Thoracic aorta (tissue), 2 donors: Measurements from ENCODE around the gene ZNF76. TPM values are rescaled to one million over a fixed set of nuclear protein-coding genes. Genes with fewer than 3 reads are reported as not detected.

Experiments used
- ATAC-seq: fragments of 150-250 bp; one replicate; pipeline ENCODE4 v1.8.0; 2017; ENCODE audit warnings: low read depth; ENCODE audit not compliant: insufficient number of reproducible peaks, low FRiP score
- DNase-seq: peaks from one replicate; pipeline ENCODE4 v3.0.0-alpha.2; 2020; ENCODE audit warnings: low spot score
- H3K27ac ChIP-seq, 2 donors: fragments of 200-600 bp; sonication (generic); 1 replicate in 1 of 2; 2 replicates in 1 of 2; pipeline ENCODE4 v1.5.1; 2016; ENCODE audit warnings: mild to moderate bottlenecking in 2 of 2, moderate library complexity in 2 of 2
- H3K27me3 ChIP-seq: fragments of 200-600 bp; sonication (generic); replicated peaks from 2 replicates; pipeline ENCODE4 v1.6.0; 2016; ENCODE audit warnings: mild to moderate bottlenecking; ENCODE audit not compliant: insufficient read depth
- H3K36me3 ChIP-seq: fragments of 200-600 bp; sonication (generic); one replicate; pipeline ENCODE4 v1.5.1; 2016
- H3K4me1 ChIP-seq, 2 donors: fragments of 200-600 bp; sonication (generic); 1 replicate in 1 of 2; 2 replicates in 1 of 2; pipeline versions ENCODE4 v1.5.1 to v1.6.0; 2016; ENCODE audit warnings: low read depth in 2 of 2, mild to moderate bottlenecking in 1 of 2; ENCODE audit not compliant: control insufficient read depth in 1 of 2
- H3K4me3 ChIP-seq: fragments of 200-600 bp; sonication (generic); 2 replicates; pipeline ENCODE4 v1.5.1; 2016; ENCODE audit warnings: mild to moderate bottlenecking
- H3K9me3 ChIP-seq: fragments of 200-600 bp; sonication (generic); 2 replicates; pipeline ENCODE4 v1.5.1; 2016
- CTCF ChIP-seq: fragments of 200-600 bp; sonication (generic); IDR thresholded peaks from one replicate; pipeline ENCODE4 v1.5.1; 2019; ENCODE audit warnings: antibody characterized with exemption
- total RNA-seq, 2 donors: library from RNA; depleted of rRNA; stranded (reverse); fragments of >200 nt; gene quantifications; one replicate each; pipeline versions ENCODE4 v1.1.0 to v1.2.3, GENCODE V29; 2016

The ZNF76 gene
- total RNA-seq, 2 donors from 2014 or later = 46.8 to 47.0 TPM

GRCh38 chr6:35242486-35242885, 17.0 kb upstream of the ZNF76 start:
- no peak for ATAC-seq
- no peak for DNase-seq
- no peak for TF ChIP-seq CTCF
- Histone ChIP-seq H3K9me3 (no peaks in the 10 kb centered on the region), H3K4me3 (no peak overlapping the region), H3K27me3 (no peaks in the 10 kb centered on the region), H3K4me1 (peaks cover 17 to 37% of the 10 kb centered on the region in 2 donors), H3K36me3 (peaks cover 52% of the 10 kb centered on the region), H3K27ac (peak overlapping the region in 1 of 2 donors; percentile 69)

GRCh38 chr6:35242906-35243305, 16.6 kb upstream of the ZNF76 start:
- no peak for DNase-seq
- H3K9me3 ChIP-seq = no peaks in the 10 kb centered on the region
- H3K27ac ChIP-seq = peak overlapping the region in 1 of 2 donors; percentile 69
- ATAC-seq = no peak
- peaks cover 55% of the 10 kb centered on the region for H3K36me3 ChIP-seq
- peaks cover 17 to 36% of the 10 kb centered on the region in 2 donors for H3K4me1 ChIP-seq
- TF ChIP-seq CTCF = no peak
- H3K4me3 ChIP-seq = no peak overlapping the region
- H3K27me3 ChIP-seq = no peaks in the 10 kb centered on the region

- H3K4me3 ChIP-seq = no peak overlapping the region
- peaks cover 12 to 36% of the 10 kb centered on the region in 2 donors for H3K4me1 ChIP-seq
- H3K9me3 ChIP-seq = no peaks in the 10 kb centered on the region
- ATAC-seq (no peak), DNase-seq (no peak)
- H3K27ac ChIP-seq = peak overlapping the region in 1 of 2 donors; percentile 34
- TF ChIP-seq CTCF = no peak
- no peaks in the 10 kb centered on the region for H3K27me3 ChIP-seq
- H3K36me3 ChIP-seq = peaks cover 55% of the 10 kb centered on the region
Measured at GRCh38 chr6:35243386-35243958, 16.1 kb upstream of the ZNF76 start.

GRCh38 chr6:35244551-35244950, 15.0 kb upstream of the ZNF76 start:
- Histone ChIP-seq H3K4me3 (no peak overlapping the region), H3K9me3 (no peaks in the 10 kb centered on the region), H3K27me3 (no peaks in the 10 kb centered on the region), H3K27ac (peak overlapping the region in 1 of 2 donors; percentile 34), H3K4me1 (peaks cover 6 to 36% of the 10 kb centered on the region in 2 donors), H3K36me3 (peaks cover 55% of the 10 kb centered on the region)
- ATAC-seq = no peak
- no peak for TF ChIP-seq CTCF
- DNase-seq = no peak

- Histone ChIP-seq H3K4me1 (peaks cover 5 to 25% of the 10 kb centered on the region in 2 donors), H3K27ac (peak overlapping the region; percentile 59 to 63), H3K27me3 (no peaks in the 10 kb centered on the region), H3K4me3 (no peak overlapping the region), H3K36me3 (peaks cover 35% of the 10 kb centered on the region), H3K9me3 (no peaks in the 10 kb centered on the region)
- DNase-seq (no peak), ATAC-seq (no peak)
- TF ChIP-seq CTCF = no peak
Measured at GRCh38 chr6:35247642-35248231, 11.8 kb upstream of the ZNF76 start.
